ENCODE results near the gene MRPS31. TPM values are rescaled to one million over a fixed set of nuclear protein-coding genes. Genes with fewer than 3 reads are reported as not detected.
"Not testable (repeated sequence)": the region's sequence is repeated elsewhere in the genome, so short reads cannot be mapped to it uniquely, and the experiment has no call there.

The MRPS31 gene
- polyA plus RNA-seq, 1 experiment: 22.8 TPM

- DNase-seq (ENCODE audit: low read depth, low spot score): peak; percentile 79
- Histone ChIP-seq H3K27me3 (ENCODE audit: control insufficient read depth, insufficient read depth, low read length) (no peaks in the 10 kb centered on the region), H3K9me3 (ENCODE audit: control insufficient read depth, insufficient read depth, low read length) (no peaks in the 10 kb centered on the region), H3K27ac (ENCODE audit: low read depth, low read length) (peak overlapping the region; percentile 47), H3K4me3 (ENCODE audit: low read depth, low read length) (no peak overlapping the region)
- CTCF ChIA-PET: interaction anchor here (0.7 to 1.3 kb wide), 2 partner anchors 9 to 10 kb away, joined by 3 to 7 read pairs; no protein-coding TSS in a partner anchor
- POLR2A ChIA-PET: interaction anchor here (0.6 to 1.3 kb wide), 2 partner anchors 135 to 277 kb away, joined by 3 to 7 read pairs; no protein-coding TSS in a partner anchor
- no peak for TF ChIP-seq CTCF (IDR thresholded peaks at IDR 0.05; ENCODE audit: low read depth, low read length)
Measured at GRCh38 chr13:40787062-40787461, 16.1 kb upstream of the MRPS31 start.

GRCh38 chr13:40786568-40786996 lies 15.6 kb upstream of the MRPS31 start:
- no peak for TF ChIP-seq CTCF (IDR thresholded peaks at IDR 0.05; ENCODE audit: low read depth, low read length)
- Histone ChIP-seq H3K9me3 (ENCODE audit: control insufficient read depth, insufficient read depth, low read length) (no peaks in the 10 kb centered on the region), H3K27me3 (ENCODE audit: control insufficient read depth, insufficient read depth, low read length) (no peaks in the 10 kb centered on the region), H3K27ac (ENCODE audit: low read depth, low read length) (peak overlapping the region; percentile 47), H3K4me3 (ENCODE audit: low read depth, low read length) (no peak overlapping the region)
- CTCF ChIA-PET: interaction anchor here (1.3 kb wide), 1 partner anchor 10 kb away, joined by 7 read pairs; no protein-coding TSS in a partner anchor
- POLR2A ChIA-PET: interaction anchor here (1.3 kb wide), 1 partner anchor 135 kb away, joined by 7 read pairs; no protein-coding TSS in a partner anchor
- DNase-seq (ENCODE audit: low read depth, low spot score): no peak

- ChIA-PET CTCF (no interaction called here), POLR2A (interaction anchor here (0.7 kb wide), 1 partner anchor 14 kb away, joined by 3 read pairs; no protein-coding TSS in a partner anchor)
- TF ChIP-seq CTCF (IDR thresholded peaks at IDR 0.05; ENCODE audit: low read depth, low read length): no peak
- Histone ChIP-seq H3K9me3 (ENCODE audit: control insufficient read depth, insufficient read depth, low read length) (no peaks in the 10 kb centered on the region), H3K27me3 (ENCODE audit: control insufficient read depth, insufficient read depth, low read length) (no peaks in the 10 kb centered on the region), H3K27ac (ENCODE audit: low read depth, low read length) (no peak overlapping the region), H3K4me3 (ENCODE audit: low read depth, low read length) (no peak overlapping the region)
- DNase-seq (ENCODE audit: low read depth, low spot score): no peak
Measured at GRCh38 chr13:40784540-40784939, 13.6 kb upstream of the MRPS31 start.

- H3K4me3 ChIP-seq (ENCODE audit: low read depth, low read length); H3K27me3 ChIP-seq (ENCODE audit: control insufficient read depth, insufficient read depth, low read length); H3K27ac ChIP-seq (ENCODE audit: low read depth, low read length); POLR2A ChIA-PET; H3K9me3 ChIP-seq (ENCODE audit: control insufficient read depth, insufficient read depth, low read length); DNase-seq (ENCODE audit: low read depth, low spot score): not testable (repeated sequence)
- CTCF ChIA-PET: interaction anchor here (0.6 kb wide), 1 partner anchor 113 kb away, joined by 7 read pairs; no protein-coding TSS in a partner anchor
Measured at GRCh38 chr13:40782971-40783370, 12.0 kb upstream of the MRPS31 start.

GRCh38 chr13:40781717-40782116 lies 10.7 kb upstream of the MRPS31 start:
- no peaks in the 10 kb centered on the region for H3K9me3 ChIP-seq (ENCODE audit: control insufficient read depth, insufficient read depth, low read length)
- TF ChIP-seq CTCF (IDR thresholded peaks at IDR 0.05; ENCODE audit: low read depth, low read length): no peak
- no peaks in the 10 kb centered on the region for H3K27me3 ChIP-seq (ENCODE audit: control insufficient read depth, insufficient read depth, low read length)
- POLR2A ChIA-PET: no interaction called here
- no peak overlapping the region for H3K4me3 ChIP-seq (ENCODE audit: low read depth, low read length)
- no peak for DNase-seq (ENCODE audit: low read depth, low spot score)
- CTCF ChIA-PET: no interaction called here
- no peak overlapping the region for H3K27ac ChIP-seq (ENCODE audit: low read depth, low read length)

Data from AG04450 (cell line).